NCI-H187 (cell line): ENCODE data around the gene LCORL.
A peak's percentile ranks its signal among the peaks of the same experiment; 100 is the strongest.
"Not testable (repeated sequence)": the region's sequence is repeated elsewhere in the genome, so short reads cannot be mapped to it uniquely, and the experiment has no call there.

Source experiments
- DNase-seq, 2 experiments: peaks; one replicate each; lab custom pipeline; 2025; lab: John Stamatoyannopoulos, UW

Gene LCORL

GRCh38 chr4:18021720-18022571 lies at the start of gene LCORL:
Gene LCORL, minus strand, starts transcription at chr4:18021755. Its CDS starts 4 bp downstream, at chr4:18021751.
- peak; percentile 97 to 100 for DNase-seq

- no peak for DNase-seq
These were observed 48.3 kb upstream of the LCORL start for GRCh38 chr4:18069810-18070209.

- DNase-seq, result no peak
These were observed 45.5 kb upstream of the LCORL start for GRCh38 chr4:18067031-18067430.

GRCh38 chr4:18063079-18063478 lies 41.5 kb upstream of the LCORL start:
- DNase-seq, result no peak

GRCh38 chr4:18057821-18058533 lies 36.4 kb upstream of the LCORL start:
- no peak for DNase-seq

- DNase-seq, result no peak
These were observed 34.5 kb upstream of the LCORL start for GRCh38 chr4:18056030-18056429.

- no peak for DNase-seq
These were observed 30.6 kb upstream of the LCORL start for GRCh38 chr4:18052158-18052557.

GRCh38 chr4:18051281-18051680 lies 29.7 kb upstream of the LCORL start:
- no peak for DNase-seq

- DNase-seq, result no peak
These were observed 28.9 kb upstream of the LCORL start for GRCh38 chr4:18050448-18050847.

GRCh38 chr4:18049446-18049845 lies 27.9 kb upstream of the LCORL start:
- DNase-seq, result no peak

- DNase-seq, result no peak
These were observed 21.2 kb upstream of the LCORL start for GRCh38 chr4:18042754-18043153.

GRCh38 chr4:18042012-18042411 lies 20.5 kb upstream of the LCORL start:
- DNase-seq, result no peak

- DNase-seq, result no peak
These were observed 19.6 kb upstream of the LCORL start for GRCh38 chr4:18041114-18041513.

GRCh38 chr4:18039113-18039512 lies 17.6 kb upstream of the LCORL start:
- no peak for DNase-seq

GRCh38 chr4:18036369-18036768 lies 14.8 kb upstream of the LCORL start:
- not testable (repeated sequence) for DNase-seq

GRCh38 chr4:18034099-18034498 lies 12.5 kb upstream of the LCORL start:
- DNase-seq, result no peak

- DNase-seq, result no peak
These were observed 11.8 kb upstream of the LCORL start for GRCh38 chr4:18033111-18034085.

- DNase-seq, result no peak
These were observed 3.7 kb upstream of the LCORL start for GRCh38 chr4:18025288-18025687.

- no peak for DNase-seq
These were observed 1.1 kb upstream of the LCORL start for GRCh38 chr4:18022572-18023050.

GRCh38 chr4:18021470-18021719 lies 160 bp downstream of the LCORL start:
- peak in 1 of 2 experiments; percentile 56 for DNase-seq

GRCh38 chr4:18020671-18021469 lies 685 bp downstream of the LCORL start:
- peak; percentile 65 to 69 for DNase-seq
